Measurements from ENCODE around the gene LGALS14. TPM values are rescaled to one million over a fixed set of nuclear protein-coding genes. Genes with fewer than 3 reads are reported as not detected.
"Not testable (repeated sequence)": the region's sequence is repeated elsewhere in the genome, so short reads cannot be mapped to it uniquely, and the experiment has no call there.

Gene LGALS14
- polyA plus RNA-seq, 1 experiment = not detected

- H3K36me3 ChIP-seq (ENCODE audit: control insufficient read depth, insufficient read depth, low read length) = no peaks in the 10 kb centered on the region
- POLR2A ChIA-PET = no interaction called here
- TF ChIP-seq CTCF (IDR thresholded peaks at IDR 0.05; ENCODE audit: insufficient read depth, low read depth, low read length) = no peak
- no peak for DNase-seq (ENCODE audit: low read depth)
- H3K27me3 ChIP-seq (ENCODE audit: control insufficient read depth, insufficient read depth, low read length) = peaks cover 3% of the 10 kb centered on the region; the same call in 1 of the 2 replicates
- H3K4me3 ChIP-seq (ENCODE audit: low read depth, low read length) = no peak overlapping the region
- CTCF ChIA-PET = interaction anchor here (3.5 kb wide), 1 partner anchor 119 kb away, joined by 23 read pairs; no protein-coding TSS in a partner anchor
Measured at GRCh38 chr19:39670998-39671397, 33.3 kb upstream of the LGALS14 start.

GRCh38 chr19:39671739-39672363 lies 32.4 kb upstream of the LGALS14 start:
- peaks cover 3% of the 10 kb centered on the region; the same call in 1 of the 2 replicates for H3K27me3 ChIP-seq (ENCODE audit: control insufficient read depth, insufficient read depth, low read length)
- CTCF ChIA-PET = interaction anchor here (0.7 to 3.5 kb wide), 5 partner anchors 119 to 550 kb away, joined by 3 to 23 read pairs (median 4); no protein-coding TSS in a partner anchor
- POLR2A ChIA-PET = no interaction called here
- no peak for DNase-seq (ENCODE audit: low read depth)
- H3K36me3 ChIP-seq (ENCODE audit: control insufficient read depth, insufficient read depth, low read length) = no peaks in the 10 kb centered on the region
- peak; percentile 48 for TF ChIP-seq CTCF (IDR thresholded peaks at IDR 0.05; ENCODE audit: insufficient read depth, low read depth, low read length)
- H3K4me3 ChIP-seq (ENCODE audit: low read depth, low read length) = no peak overlapping the region

GRCh38 chr19:39672473-39672872 lies 31.8 kb upstream of the LGALS14 start:
- peaks cover 3% of the 10 kb centered on the region; the same call in 1 of the 2 replicates for H3K27me3 ChIP-seq (ENCODE audit: control insufficient read depth, insufficient read depth, low read length)
- ChIA-PET CTCF (interaction anchor here (1.3 to 3.5 kb wide), 4 partner anchors 120 to 551 kb away, joined by 3 to 23 read pairs (median 6); no protein-coding TSS in a partner anchor), POLR2A (no interaction called here)
- TF ChIP-seq CTCF (IDR thresholded peaks at IDR 0.05; ENCODE audit: insufficient read depth, low read depth, low read length) = no peak
- no peak overlapping the region for H3K4me3 ChIP-seq (ENCODE audit: low read depth, low read length)
- DNase-seq (ENCODE audit: low read depth) = no peak
- no peaks in the 10 kb centered on the region for H3K36me3 ChIP-seq (ENCODE audit: control insufficient read depth, insufficient read depth, low read length)

- H3K4me3 ChIP-seq (ENCODE audit: low read depth, low read length); H3K27me3 ChIP-seq (ENCODE audit: control insufficient read depth, insufficient read depth, low read length); POLR2A ChIA-PET; H3K36me3 ChIP-seq (ENCODE audit: control insufficient read depth, insufficient read depth, low read length); DNase-seq (ENCODE audit: low read depth): not testable (repeated sequence)
- CTCF ChIA-PET = interaction anchor here (0.8 to 3.5 kb wide), 2 partner anchors 121 to 234 kb away, joined by 3 to 23 read pairs; no protein-coding TSS in a partner anchor
Measured at GRCh38 chr19:39673862-39674261, 30.4 kb upstream of the LGALS14 start.

GRCh38 chr19:39676004-39676403 lies 28.3 kb upstream of the LGALS14 start:
- Histone ChIP-seq H3K4me3 (ENCODE audit: low read depth, low read length) (no peak overlapping the region), H3K36me3 (ENCODE audit: control insufficient read depth, insufficient read depth, low read length) (no peaks in the 10 kb centered on the region), H3K27me3 (ENCODE audit: control insufficient read depth, insufficient read depth, low read length) (peaks cover 3% of the 10 kb centered on the region; the same call in 1 of the 2 replicates)
- DNase-seq (ENCODE audit: low read depth) = no peak
- TF ChIP-seq CTCF (IDR thresholded peaks at IDR 0.05; ENCODE audit: insufficient read depth, low read depth, low read length) = no peak
- ChIA-PET POLR2A (no interaction called here), CTCF (no interaction called here)
